Mucosa of rectum (tissue), 2 donors: Measurements from ENCODE around the gene ATRNL1.
"Not testable (repeated sequence)": the region's sequence is repeated elsewhere in the genome, so short reads cannot be mapped to it uniquely, and the experiment has no call there.

Source experiments
- H3K27ac ChIP-seq, 2 donors: one replicate each; pipeline ENCODE4 v1.7.0; 2013; ENCODE audit warnings: inconsistent platforms in 2 of 2, low read depth in 2 of 2, low read length in 2 of 2
- H3K27me3 ChIP-seq, 2 donors: one replicate each; pipeline ENCODE4 v1.7.0; 2013; ENCODE audit warnings: low read length in 2 of 2; ENCODE audit not compliant: control insufficient read depth in 2 of 2, insufficient read depth in 2 of 2
- H3K36me3 ChIP-seq, 2 donors: one replicate each; pipeline ENCODE4 v1.7.0; 2013; ENCODE audit warnings: low read length in 2 of 2; ENCODE audit not compliant: control insufficient read depth in 2 of 2, insufficient read depth in 2 of 2
- H3K4me1 ChIP-seq, 2 donors: one replicate each; pipeline ENCODE4 v1.7.0; 2013; ENCODE audit warnings: low read length in 2 of 2, mild to moderate bottlenecking in 1 of 2; ENCODE audit not compliant: control insufficient read depth in 2 of 2, insufficient read depth in 2 of 2
- H3K4me3 ChIP-seq, 2 donors: one replicate each; pipeline ENCODE4 v1.7.0; 2013; ENCODE audit warnings: low read length in 2 of 2
- H3K9ac ChIP-seq, 2 donors: one replicate each; pipeline ENCODE4 v1.7.0; 2013; ENCODE audit warnings: low read length in 2 of 2, low read depth in 1 of 2, mild to moderate bottlenecking in 1 of 2
- H3K9me3 ChIP-seq, 2 donors: one replicate each; pipeline ENCODE4 v1.7.0; 2013; ENCODE audit warnings: low read length in 2 of 2; ENCODE audit not compliant: control insufficient read depth in 2 of 2
- donor health status: healthy.
- donor health status: Normal muscosa, but diverticular disease.

ATRNL1 gene

GRCh38 chr10:115402699-115403098 is 309.5 kb downstream of the ATRNL1 start:
- H3K4me3 ChIP-seq: no peak overlapping the region
- H3K36me3 ChIP-seq: no peaks in the 10 kb centered on the region
- no peaks in the 10 kb centered on the region for H3K4me1 ChIP-seq
- H3K9me3 ChIP-seq: no peaks in the 10 kb centered on the region
- no peaks in the 10 kb centered on the region for H3K27me3 ChIP-seq
- H3K27ac ChIP-seq: no peak overlapping the region
- H3K9ac ChIP-seq: no peak overlapping the region

- H3K9ac ChIP-seq, H3K27ac ChIP-seq, H3K27me3 ChIP-seq, H3K4me3 ChIP-seq, H3K36me3 ChIP-seq, H3K9me3 ChIP-seq, H3K4me1 ChIP-seq: not testable (repeated sequence)
These were observed 312.7 kb downstream of the ATRNL1 start for GRCh38 chr10:115405838-115406237.

DNA sequence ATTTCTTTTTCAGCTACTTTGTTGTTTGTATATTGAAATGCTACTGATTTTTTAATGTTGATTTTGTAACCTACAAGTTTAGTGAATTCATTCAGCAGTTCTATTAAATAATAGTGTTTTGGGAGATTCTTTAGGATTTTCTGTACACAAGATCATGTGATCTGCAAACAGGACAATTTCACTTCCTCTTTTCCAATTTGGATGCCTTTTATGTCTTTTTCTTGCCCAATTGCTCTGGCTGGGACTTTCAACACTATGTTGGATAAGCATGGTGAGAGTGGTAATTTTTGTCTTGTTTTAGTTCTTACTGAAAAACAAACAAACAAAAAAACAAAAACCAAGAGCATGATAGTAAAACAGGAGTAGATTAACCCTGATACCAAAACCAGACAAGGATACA is 316.2 kb downstream of the ATRNL1 start:
- Histone ChIP-seq H3K9me3 (no peaks in the 10 kb centered on the region), H3K36me3 (no peaks in the 10 kb centered on the region), H3K9ac (no peak overlapping the region), H3K27ac (no peak overlapping the region), H3K27me3 (no peaks in the 10 kb centered on the region), H3K4me3 (no peak overlapping the region), H3K4me1 (no peaks in the 10 kb centered on the region)

DNA sequence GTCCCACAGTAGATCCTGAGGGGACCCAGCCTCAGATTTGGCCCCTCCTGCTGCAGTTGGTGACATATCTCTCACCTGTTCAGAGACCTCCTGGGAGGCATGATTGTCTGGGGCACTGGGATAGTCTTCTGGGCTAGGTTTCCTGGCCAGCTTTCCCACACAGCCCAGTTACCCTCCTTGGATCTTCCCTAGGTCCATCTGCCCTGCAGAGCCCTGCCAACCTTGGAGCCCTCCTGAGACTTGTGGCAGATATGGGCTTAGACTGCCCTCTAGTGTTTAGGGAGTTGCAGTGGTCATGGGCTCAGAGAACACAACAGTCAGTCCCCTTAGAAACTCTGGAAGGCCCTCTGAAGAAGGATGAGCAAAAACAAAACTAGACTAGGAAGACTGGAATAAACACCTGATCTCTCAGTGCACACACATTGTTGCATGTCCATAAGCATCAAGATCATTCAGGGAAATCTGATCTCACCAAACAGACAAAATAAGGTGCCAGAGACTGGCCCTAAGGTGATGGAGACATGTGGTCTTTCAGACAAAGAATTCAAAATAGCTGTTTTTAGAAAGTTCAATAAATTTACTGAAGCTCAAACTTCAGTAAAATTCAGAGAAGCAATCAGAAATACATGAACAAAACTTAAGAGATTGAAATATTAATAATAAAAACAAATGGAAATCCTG is 324.6 kb downstream of the ATRNL1 start:
- no peaks in the 10 kb centered on the region for H3K4me1 ChIP-seq
- H3K9ac ChIP-seq: no peak overlapping the region
- H3K36me3 ChIP-seq: no peaks in the 10 kb centered on the region
- H3K9me3 ChIP-seq: no peaks in the 10 kb centered on the region
- no peak overlapping the region for H3K4me3 ChIP-seq
- H3K27ac ChIP-seq: no peak overlapping the region
- H3K27me3 ChIP-seq: no peaks in the 10 kb centered on the region

DNA sequence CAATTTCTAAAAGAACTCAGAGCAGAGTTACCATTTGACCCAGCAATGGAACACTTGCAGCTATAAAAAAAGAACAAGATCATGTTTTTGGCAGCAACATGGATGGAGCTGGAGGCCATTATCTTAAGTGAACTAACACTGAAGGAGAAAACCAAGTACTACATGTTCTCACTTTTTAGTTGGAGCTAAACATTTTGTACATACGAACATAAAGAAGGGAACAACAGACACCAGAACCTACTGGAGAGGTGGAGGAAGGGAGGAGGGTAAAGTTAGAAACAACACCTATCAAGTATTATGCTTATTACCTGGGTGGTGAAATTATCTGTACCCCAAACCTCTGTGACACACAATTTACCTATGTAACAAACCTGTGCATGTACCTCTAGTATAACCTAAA is 329.5 kb downstream of the ATRNL1 start:
- no peaks in the 10 kb centered on the region for H3K9me3 ChIP-seq
- no peak overlapping the region for H3K4me3 ChIP-seq
- H3K36me3 ChIP-seq: no peaks in the 10 kb centered on the region

DNA sequence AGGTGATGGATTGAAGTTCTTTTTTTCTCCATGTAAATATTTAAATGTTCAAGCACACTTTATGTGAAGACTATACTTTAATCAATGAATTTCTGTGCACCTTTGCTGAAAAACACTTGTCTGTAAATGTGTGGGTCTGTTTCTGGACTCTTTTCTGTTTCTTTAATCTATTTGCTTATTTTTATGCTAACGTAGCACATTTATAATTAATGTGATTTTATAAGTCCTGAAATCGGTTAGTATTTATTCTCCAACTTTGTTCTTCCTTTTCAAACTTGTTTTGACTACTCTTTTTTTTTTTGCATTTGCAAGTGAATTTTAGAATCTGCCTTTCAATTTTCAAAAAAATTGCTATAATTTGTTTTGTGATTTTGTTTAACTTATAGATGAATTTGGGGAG is 334.4 kb downstream of the ATRNL1 start:
- Histone ChIP-seq H3K9ac (no peak overlapping the region), H3K27me3 (no peaks in the 10 kb centered on the region), H3K4me1 (no peaks in the 10 kb centered on the region), H3K27ac (no peak overlapping the region), H3K36me3 (no peaks in the 10 kb centered on the region), H3K4me3 (no peak overlapping the region), H3K9me3 (no peaks in the 10 kb centered on the region)

More for the DNA sequence above, 329.5 kb downstream of the ATRNL1 start:
- Histone ChIP-seq H3K27ac (no peak overlapping the region), H3K9ac (no peak overlapping the region), H3K27me3 (no peaks in the 10 kb centered on the region), H3K4me1 (no peaks in the 10 kb centered on the region)

- Histone ChIP-seq H3K4me1 (no peaks in the 10 kb centered on the region), H3K9ac (no peak overlapping the region), H3K4me3 (no peak overlapping the region), H3K27me3 (no peaks in the 10 kb centered on the region), H3K36me3 (no peaks in the 10 kb centered on the region), H3K27ac (no peak overlapping the region), H3K9me3 (no peaks in the 10 kb centered on the region)
These were observed 339.1 kb downstream of the ATRNL1 start for GRCh38 chr10:115432188-115432819.

GRCh38 chr10:115436999-115437398 is 343.8 kb downstream of the ATRNL1 start:
- no peak overlapping the region for H3K27ac ChIP-seq
- no peaks in the 10 kb centered on the region for H3K36me3 ChIP-seq
- no peak overlapping the region for H3K4me3 ChIP-seq
- no peak overlapping the region for H3K9ac ChIP-seq
- H3K4me1 ChIP-seq: no peaks in the 10 kb centered on the region
- H3K9me3 ChIP-seq: no peaks in the 10 kb centered on the region
- H3K27me3 ChIP-seq: no peaks in the 10 kb centered on the region

DNA sequence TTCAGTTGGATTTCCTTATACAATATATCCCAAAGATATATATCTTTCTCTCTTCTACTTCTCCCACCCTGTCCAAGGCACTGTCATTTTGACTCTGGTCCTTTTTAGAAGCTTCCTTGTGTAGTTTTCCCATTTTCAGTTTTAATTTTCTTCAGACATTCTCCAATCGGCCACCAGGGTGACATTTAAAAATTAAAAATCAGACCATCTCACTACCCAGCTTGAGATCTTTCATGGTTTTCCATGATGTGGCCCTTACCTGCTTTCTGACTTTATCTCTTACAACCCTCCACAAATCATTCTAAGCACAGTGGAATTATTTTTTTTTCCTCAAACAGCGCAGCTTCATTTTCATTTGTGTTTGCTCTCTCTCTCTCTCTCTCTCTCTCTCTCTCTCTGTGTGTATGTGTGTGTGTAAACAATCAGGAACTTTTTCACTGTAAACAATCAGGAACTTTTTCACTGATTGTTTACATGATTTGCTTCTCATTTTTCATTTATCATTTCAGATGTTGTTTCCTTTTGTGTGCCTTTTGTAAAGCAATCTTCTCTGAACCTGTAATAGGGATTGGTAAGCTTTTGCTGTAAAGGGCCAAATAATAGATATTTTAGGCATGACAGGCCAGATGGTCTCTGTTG is 348.9 kb downstream of the ATRNL1 start:
- H3K27ac ChIP-seq: no peak overlapping the region
- H3K9ac ChIP-seq: no peak overlapping the region
- no peak overlapping the region for H3K4me3 ChIP-seq
- no peaks in the 10 kb centered on the region for H3K4me1 ChIP-seq
- no peaks in the 10 kb centered on the region for H3K9me3 ChIP-seq
- no peaks in the 10 kb centered on the region for H3K36me3 ChIP-seq
- no peaks in the 10 kb centered on the region for H3K27me3 ChIP-seq

DNA sequence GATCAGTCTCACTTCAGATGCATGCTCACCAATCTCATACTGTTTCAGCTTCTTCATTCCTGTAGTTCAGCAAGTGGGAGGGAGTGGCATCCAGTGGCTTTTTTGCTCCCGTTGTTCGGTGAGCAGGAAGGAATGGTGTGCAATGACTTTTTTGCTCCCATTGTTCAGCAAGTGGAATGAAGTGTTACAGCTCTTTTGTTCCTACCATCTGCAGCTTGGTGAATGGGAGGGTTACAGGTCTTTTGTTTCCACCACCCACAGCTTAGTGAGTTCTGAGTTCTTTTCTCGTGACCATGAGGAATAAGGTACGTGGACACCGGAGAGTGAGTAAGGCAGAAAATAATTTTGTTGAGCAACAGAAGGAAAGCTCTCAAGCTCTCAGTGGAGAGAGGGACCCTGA is 363.6 kb downstream of the ATRNL1 start:
- Histone ChIP-seq H3K36me3 (no peaks in the 10 kb centered on the region), H3K4me3 (no peak overlapping the region)

More for the DNA sequence above, 363.6 kb downstream of the ATRNL1 start:
- H3K27ac ChIP-seq: no peak overlapping the region
- H3K27me3 ChIP-seq: no peaks in the 10 kb centered on the region
- no peaks in the 10 kb centered on the region for H3K4me1 ChIP-seq
- no peaks in the 10 kb centered on the region for H3K9me3 ChIP-seq
- H3K9ac ChIP-seq: no peak overlapping the region
